GM12878 (cell line): Measurements from ENCODE around the gene ARRDC5. TPM values are rescaled to one million over a fixed set of nuclear protein-coding genes. Genes with fewer than 3 reads are reported as not detected.

ENCODE experiments used
- NR2C2 ChIP-seq: IDR thresholded peaks from 2 replicates; pipeline ENCODE4 v1.6.1; 2011; ENCODE audit warnings: borderline replicate concordance, low read depth; ENCODE audit not compliant: control insufficient read depth, insufficient read length
- SPI1 ChIP-seq: IDR thresholded peaks from 2 replicates; pipeline ENCODE4 v1.6.1; 2011; ENCODE audit warnings: low read depth, mild to moderate bottlenecking, low read length, moderate library complexity, borderline replicate concordance; ENCODE audit not compliant: insufficient read depth
- ZBTB11 ChIP-seq: fragments of 450-650 bp; formaldehyde crosslinking; IDR thresholded peaks from 2 replicates; pipeline ENCODE4 v1.5.0; 2022; ENCODE audit warnings: mild to moderate bottlenecking, missing genetic modification characterization
- ZNF207 ChIP-seq: fragments of 450-650 bp; IDR thresholded peaks from 2 replicates; pipeline ENCODE4 v1.6.1; 2014; ENCODE audit warnings: antibody characterized with exemption, mild to moderate bottlenecking, borderline replicate concordance
- polyA plus RNA-seq, 11 experiments: library from polyadenylated mRNA; depleted of rRNA in 4 of 11; unstranded in 6 of 11; stranded (reverse) in 5 of 11; fragments of >200 nt; fragmentation: Nextera tagmentation in 4 of 11; fragmentation: Illumina TruSeq in 1 of 11; extraction: Ambion mirVana in 4 of 11; extraction: Trizol in 1 of 11; gene quantifications; 1 replicate in 1 of 11; 2 replicates in 10 of 11; pipeline versions ENCODE4 v1.2.1 to v1.2.3, GENCODE V29; 2011 to 2016; ENCODE audit warnings: inconsistent platforms in 2 of 11, missing spikeins in 2 of 11, low read depth in 1 of 11
- total RNA-seq, 4 experiments: library from RNA; depleted of rRNA in 3 of 4; stranded (reverse); fragments of >200 nt in 3 of 4; fragmentation: Illumina TruSeq in 1 of 4; extraction: Trizol in 1 of 4; gene quantifications; 2 replicates each; pipeline versions ENCODE4 v1.2.1 to v1.2.3, GENCODE V29; 2013 to 2021
- TF ChIP-seq, protein P1 (sequence below): IDR thresholded peaks from 2 replicates; pipeline ENCODE4 v1.6.1; 2012; ENCODE audit warnings: mild to moderate bottlenecking, low read depth, low read length
- TF ChIP-seq, protein P2 (sequence below): fragments of 450-650 bp; formaldehyde crosslinking; IDR thresholded peaks from 2 replicates; pipeline ENCODE4 v1.4.0; 2022; ENCODE audit warnings: mild to moderate bottlenecking, moderate library complexity

Gene ARRDC5
- total and polyA plus RNA-seq, 10 of the 15 experiments (the other 5 are each of a cell fraction or from before 2014, with no cell fraction given), result 0.03 to 0.38 (median 0.12) TPM; not detected in 2

- no peak for TF ChIP-seq ZBTB11 (CRISPR knock-in tag)
- TF ChIP-seq ZNF207, result no peak
- no peak for TF ChIP-seq NR2C2
- TF ChIP-seq, protein P1, sequence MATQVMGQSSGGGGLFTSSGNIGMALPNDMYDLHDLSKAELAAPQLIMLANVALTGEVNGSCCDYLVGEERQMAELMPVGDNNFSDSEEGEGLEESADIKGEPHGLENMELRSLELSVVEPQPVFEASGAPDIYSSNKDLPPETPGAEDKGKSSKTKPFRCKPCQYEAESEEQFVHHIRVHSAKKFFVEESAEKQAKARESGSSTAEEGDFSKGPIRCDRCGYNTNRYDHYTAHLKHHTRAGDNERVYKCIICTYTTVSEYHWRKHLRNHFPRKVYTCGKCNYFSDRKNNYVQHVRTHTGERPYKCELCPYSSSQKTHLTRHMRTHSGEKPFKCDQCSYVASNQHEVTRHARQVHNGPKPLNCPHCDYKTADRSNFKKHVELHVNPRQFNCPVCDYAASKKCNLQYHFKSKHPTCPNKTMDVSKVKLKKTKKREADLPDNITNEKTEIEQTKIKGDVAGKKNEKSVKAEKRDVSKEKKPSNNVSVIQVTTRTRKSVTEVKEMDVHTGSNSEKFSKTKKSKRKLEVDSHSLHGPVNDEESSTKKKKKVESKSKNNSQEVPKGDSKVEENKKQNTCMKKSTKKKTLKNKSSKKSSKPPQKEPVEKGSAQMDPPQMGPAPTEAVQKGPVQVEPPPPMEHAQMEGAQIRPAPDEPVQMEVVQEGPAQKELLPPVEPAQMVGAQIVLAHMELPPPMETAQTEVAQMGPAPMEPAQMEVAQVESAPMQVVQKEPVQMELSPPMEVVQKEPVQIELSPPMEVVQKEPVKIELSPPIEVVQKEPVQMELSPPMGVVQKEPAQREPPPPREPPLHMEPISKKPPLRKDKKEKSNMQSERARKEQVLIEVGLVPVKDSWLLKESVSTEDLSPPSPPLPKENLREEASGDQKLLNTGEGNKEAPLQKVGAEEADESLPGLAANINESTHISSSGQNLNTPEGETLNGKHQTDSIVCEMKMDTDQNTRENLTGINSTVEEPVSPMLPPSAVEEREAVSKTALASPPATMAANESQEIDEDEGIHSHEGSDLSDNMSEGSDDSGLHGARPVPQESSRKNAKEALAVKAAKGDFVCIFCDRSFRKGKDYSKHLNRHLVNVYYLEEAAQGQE, result no peak
- TF ChIP-seq SPI1, result no peak
- TF ChIP-seq, protein P2, sequence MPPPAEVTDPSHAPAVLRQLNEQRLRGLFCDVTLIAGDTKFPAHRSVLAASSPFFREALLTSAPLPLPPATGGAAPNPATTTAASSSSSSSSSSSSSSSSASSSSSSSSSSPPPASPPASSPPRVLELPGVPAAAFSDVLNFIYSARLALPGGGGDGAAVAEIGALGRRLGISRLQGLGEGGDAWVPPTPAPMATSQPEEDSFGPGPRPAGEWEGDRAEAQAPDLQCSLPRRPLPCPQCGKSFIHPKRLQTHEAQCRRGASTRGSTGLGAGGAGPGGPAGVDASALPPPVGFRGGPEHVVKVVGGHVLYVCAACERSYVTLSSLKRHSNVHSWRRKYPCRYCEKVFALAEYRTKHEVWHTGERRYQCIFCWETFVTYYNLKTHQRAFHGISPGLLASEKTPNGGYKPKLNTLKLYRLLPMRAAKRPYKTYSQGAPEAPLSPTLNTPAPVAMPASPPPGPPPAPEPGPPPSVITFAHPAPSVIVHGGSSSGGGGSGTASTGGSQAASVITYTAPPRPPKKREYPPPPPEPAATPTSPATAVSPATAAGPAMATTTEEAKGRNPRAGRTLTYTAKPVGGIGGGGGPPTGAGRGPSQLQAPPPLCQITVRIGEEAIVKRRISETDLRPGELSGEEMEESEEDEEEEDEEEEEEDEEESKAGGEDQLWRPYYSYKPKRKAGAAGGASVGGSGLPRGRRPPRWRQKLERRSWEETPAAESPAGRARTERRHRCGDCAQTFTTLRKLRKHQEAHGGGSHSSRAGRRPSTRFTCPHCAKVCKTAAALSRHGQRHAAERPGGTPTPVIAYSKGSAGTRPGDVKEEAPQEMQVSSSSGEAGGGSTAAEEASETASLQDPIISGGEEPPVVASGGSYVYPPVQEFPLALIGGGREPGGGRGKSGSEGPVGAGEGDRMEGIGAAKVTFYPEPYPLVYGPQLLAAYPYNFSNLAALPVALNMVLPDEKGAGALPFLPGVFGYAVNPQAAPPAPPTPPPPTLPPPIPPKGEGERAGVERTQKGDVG (CRISPR knock-in tag), result no peak
Observed at GRCh38 chr19:4937060-4937459, 34.4 kb upstream of the ARRDC5 start (continued).
